COR-L47 (cell line): ENCODE data around the gene RBFOX1.
A peak's percentile ranks its signal among the peaks of the same experiment; 100 is the strongest.

Experiments used
- DNase-seq: peaks from one replicate; lab custom pipeline; 2025; lab: John Stamatoyannopoulos, UW

Gene RBFOX1

GRCh38 chr16:7689234-7689633, 356.6 kb downstream of the RBFOX1 start:
- no peak for DNase-seq

DNA sequence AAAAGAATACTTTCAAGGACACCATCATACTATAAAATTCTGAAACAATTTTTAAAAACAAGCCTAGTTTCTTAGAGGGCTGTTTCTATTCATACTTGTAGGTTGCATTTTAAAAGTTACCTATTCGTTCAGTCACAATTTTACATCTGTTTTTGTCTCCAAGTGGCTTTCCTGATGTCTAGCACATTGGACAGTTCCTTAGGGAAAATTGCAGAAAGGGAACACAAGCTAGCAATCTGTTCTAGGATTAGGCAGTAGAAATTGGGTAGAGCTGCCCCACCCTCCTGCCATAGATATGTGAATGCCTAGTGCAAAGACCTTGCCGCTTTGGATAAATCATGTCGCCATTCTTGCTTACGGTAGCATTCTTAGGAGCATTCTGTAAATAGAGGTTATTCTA, 358.9 kb downstream of the RBFOX1 start:
- no peak for DNase-seq

DNA sequence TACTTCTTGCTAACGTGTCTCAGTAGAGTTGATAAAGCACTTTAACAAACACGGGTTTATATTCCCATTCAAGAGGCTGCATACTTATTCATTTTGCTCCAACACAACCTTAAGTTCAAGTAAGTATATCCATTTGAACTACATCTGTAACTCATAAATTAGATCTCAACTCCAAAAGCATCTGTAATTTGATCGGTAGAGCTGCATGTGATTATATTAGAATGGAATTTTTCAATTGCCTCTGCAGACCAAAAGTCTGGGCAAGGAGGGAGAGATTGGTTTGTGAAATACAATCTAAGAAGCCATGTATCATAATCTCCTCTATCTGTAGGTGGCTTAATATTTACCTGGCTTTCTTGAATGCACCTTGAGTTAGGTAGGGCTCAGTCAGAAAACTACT, 371.0 kb downstream of the RBFOX1 start:
- DNase-seq = no peak

DNA sequence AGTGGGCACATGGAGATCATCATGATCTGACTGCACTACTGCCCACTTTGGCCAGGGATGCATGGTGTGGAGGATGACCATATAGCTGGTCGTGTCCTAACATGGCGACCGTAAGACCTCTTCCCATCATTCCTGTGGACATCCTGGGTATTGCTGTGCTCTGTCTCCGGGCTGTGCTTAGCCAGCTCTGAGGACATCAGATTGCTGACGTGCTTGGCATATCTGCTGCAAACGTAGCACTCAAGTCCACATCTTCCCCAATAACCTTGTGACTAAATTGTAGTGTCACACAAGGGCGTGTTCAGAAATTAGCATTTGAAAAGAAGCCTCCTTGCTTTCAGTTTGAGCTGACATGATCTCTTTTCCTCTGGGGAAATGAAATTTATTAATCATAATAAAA, 373.2 kb downstream of the RBFOX1 start:
- DNase-seq = no peak

- no peak for DNase-seq
Observed at GRCh38 chr16:7709186-7709585, 376.5 kb downstream of the RBFOX1 start.

DNA sequence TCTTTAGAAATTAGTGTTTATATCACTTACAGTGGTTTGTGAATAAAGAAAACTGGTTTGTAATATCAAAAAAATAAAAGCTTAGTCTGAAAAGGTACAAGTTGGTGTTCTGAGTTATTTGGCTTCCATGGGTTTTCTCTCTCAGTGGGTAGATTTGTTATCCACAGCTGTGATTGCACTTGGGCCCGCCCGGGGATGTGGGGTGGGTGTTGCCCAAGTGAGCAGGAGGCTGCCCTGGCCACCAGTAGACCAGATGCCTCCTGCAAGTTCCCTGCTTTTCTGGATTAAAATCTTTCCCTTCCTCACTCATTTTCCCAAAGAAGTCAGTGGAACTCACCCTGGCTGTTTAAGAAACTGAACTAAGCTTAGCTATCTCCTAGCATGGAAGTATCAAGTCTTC, 380.6 kb downstream of the RBFOX1 start:
- no peak for DNase-seq

- DNase-seq = no peak
Observed at GRCh38 chr16:7714775-7715174, 382.1 kb downstream of the RBFOX1 start.

DNA sequence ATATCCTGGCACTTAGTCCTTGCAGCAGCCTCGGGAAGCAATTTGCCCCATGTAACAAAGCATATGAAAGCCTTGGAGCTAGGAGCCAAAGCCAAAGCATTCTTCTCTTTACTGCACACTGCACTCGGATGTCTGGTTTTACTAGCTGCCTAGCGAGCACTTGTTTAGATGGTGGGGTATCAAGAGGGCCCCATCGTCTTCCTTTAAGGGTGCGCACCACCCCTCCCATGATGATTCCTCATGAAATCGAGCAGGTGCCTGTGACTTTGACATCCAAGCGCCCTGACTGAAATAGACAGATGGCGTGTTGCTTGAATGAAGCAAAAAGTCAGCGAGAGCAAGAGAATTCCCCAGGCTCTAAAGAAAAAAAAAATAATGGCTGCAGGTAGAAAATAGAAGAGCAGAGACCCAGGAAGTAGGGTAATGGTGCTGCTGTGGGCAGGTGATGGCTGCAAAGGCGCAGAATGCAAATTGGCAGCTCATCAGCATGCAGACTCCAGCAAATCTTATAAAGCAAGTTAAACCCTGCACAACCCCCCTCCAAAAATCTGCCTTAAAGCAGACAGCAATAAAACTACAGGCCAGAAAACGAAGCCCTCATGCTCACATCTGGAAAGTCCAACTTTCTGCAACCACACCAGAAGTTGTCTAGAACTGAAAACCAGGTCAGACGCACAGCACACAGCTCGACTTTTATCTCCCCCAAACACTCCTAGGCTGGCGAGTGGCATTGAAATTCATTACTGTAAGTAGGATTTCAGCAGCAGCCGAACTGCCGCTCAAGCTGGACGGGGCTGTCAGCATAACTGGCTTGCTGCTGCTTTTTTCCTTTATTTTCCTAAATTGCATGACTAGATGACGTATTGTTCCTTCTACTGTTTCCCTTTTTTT, 384.3 kb downstream of the RBFOX1 start:
- no peak for DNase-seq

- no peak for DNase-seq
Observed at GRCh38 chr16:7722761-7723160, 390.1 kb downstream of the RBFOX1 start.

DNA sequence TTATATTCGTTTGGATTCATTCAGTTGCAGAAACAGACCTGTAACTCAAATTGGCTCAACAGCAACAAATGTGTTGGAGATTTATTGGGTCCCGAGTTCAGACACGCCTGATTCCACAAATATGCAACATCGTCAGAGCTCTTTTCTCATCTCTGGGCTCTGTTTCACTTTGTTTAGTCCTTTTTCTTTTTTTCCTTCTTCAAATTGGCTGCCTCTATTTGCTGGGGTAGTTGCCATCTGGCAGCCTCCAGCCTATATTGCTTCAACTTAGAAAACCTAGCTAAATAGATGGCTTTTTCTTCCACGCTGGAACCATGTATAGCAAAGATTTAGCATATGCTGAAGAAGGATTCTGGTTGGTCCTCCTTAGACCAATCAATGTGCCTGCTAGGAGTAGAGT, 398.5 kb downstream of the RBFOX1 start:
- DNase-seq = no peak

DNA sequence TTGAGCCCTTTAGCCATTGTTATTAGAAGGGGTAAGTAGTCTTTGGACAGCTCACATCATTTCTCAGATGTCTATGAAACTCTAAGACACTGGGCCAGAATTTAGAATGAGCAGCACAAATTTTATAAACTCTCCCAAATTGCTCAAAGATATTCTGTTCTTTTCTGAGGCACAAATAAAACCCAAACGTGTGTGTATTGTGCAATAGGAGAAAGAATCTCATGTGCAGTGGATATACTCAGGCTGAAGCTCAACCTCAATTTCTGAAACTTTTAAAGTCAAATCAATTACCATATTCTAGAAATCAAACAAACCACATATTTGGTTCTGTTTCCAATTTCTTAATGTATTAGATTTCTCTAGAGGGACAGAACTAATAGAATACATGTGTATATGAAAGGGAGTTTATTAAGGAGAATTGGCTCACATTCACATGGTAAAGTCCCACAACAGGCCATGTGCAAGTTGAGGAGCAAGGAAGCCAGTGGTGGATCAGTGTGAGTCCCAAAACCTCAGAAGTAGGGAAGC, 403.6 kb downstream of the RBFOX1 start:
- no peak for DNase-seq

GRCh38 chr16:7742626-7743025, 410.0 kb downstream of the RBFOX1 start:
- no peak for DNase-seq

GRCh38 chr16:7744546-7745264, 412.1 kb downstream of the RBFOX1 start:
- DNase-seq = no peak

DNA sequence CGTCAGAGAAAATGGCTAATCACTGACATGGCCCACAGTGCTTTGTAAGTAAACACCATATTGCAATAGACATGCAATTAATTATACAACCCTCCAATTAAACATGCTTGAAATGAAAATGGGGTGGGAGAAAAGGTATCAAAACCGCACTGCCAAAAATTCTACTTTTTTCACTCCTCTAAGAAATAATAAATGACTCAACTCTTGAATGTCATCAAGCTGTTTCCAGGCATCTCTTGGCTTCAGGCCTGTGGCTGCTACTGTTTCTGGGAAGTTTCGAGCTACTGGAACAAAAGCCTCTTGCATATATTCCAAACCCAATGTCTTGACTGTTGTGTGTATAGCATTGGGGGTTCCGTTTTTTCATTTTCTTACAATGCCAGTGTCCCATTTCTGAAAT, 412.6 kb downstream of the RBFOX1 start:
- DNase-seq = no peak

GRCh38 chr16:7746941-7747340, 414.3 kb downstream of the RBFOX1 start:
- no peak for DNase-seq

- no peak for DNase-seq
Observed at GRCh38 chr16:7748522-7748921, 415.9 kb downstream of the RBFOX1 start.

GRCh38 chr16:7755347-7755882, 422.8 kb downstream of the RBFOX1 start:
- DNase-seq = peak; percentile 28
